Cardiac muscle cell (in vitro differentiated cells and primary cell): ENCODE data around the gene PEMT. TPM values are rescaled to one million over a fixed set of nuclear protein-coding genes. Genes with fewer than 3 reads are reported as not detected.

Source experiments
- DNase-seq, 2 donors: peaks; one replicate each; pipeline versions ENCODE4 v3.0.0 to v3.0.0-alpha.2; 2010 to 2017; ENCODE audit warnings: low read depth in 1 of 2, low spot score in 1 of 2
- H3K27ac ChIP-seq: fragments of 200-600 bp; sonication (generic); 2 replicates; pipeline ENCODE4 v1.5.1; 2016
- H3K27me3 ChIP-seq: fragments of 200-600 bp; sonication (generic); 2 replicates; pipeline ENCODE4 v1.6.0; 2016; ENCODE audit warnings: control low read depth
- H3K36me3 ChIP-seq: fragments of 200-600 bp; sonication (generic); 2 replicates; pipeline ENCODE4 v1.5.1; 2016; ENCODE audit warnings: control low read depth
- H3K4me1 ChIP-seq: fragments of 200-600 bp; sonication (generic); 2 replicates; pipeline ENCODE4 v1.8.1; 2017; ENCODE audit warnings: low read depth, mild to moderate bottlenecking, mixed run types
- H3K4me3 ChIP-seq: fragments of 200-600 bp; sonication (generic); 2 replicates; pipeline ENCODE4 v1.5.1; 2016; ENCODE audit warnings: mild to moderate bottlenecking
- H3K9me3 ChIP-seq: fragments of 200-600 bp; sonication (generic); 2 replicates; pipeline ENCODE4 v1.5.1; 2017; ENCODE audit warnings: low read depth, mild to moderate bottlenecking, control low read depth
- polyA plus RNA-seq: library from polyadenylated mRNA; unstranded; fragments of >200 nt; fragmentation: Nextera tagmentation; extraction: Ambion mirVana; gene quantifications from 2 replicates; pipeline ENCODE4 v1.2.1, GENCODE V29; 2016
- total RNA-seq: library from RNA; depleted of rRNA; stranded (reverse); fragments of >200 nt; gene quantifications from 2 replicates; pipeline ENCODE4 v1.2.3, GENCODE V29; 2016
- TF ChIP-seq, protein P1 (sequence below): IDR thresholded peaks from 2 replicates; pipeline ENCODE4 v1.5.1; 2012; ENCODE audit warnings: low read depth, mild to moderate bottlenecking, low read length

Gene PEMT
- total and polyA plus RNA-seq, 2 experiments from 2014 or later, result 126 to 135 TPM

DNA sequence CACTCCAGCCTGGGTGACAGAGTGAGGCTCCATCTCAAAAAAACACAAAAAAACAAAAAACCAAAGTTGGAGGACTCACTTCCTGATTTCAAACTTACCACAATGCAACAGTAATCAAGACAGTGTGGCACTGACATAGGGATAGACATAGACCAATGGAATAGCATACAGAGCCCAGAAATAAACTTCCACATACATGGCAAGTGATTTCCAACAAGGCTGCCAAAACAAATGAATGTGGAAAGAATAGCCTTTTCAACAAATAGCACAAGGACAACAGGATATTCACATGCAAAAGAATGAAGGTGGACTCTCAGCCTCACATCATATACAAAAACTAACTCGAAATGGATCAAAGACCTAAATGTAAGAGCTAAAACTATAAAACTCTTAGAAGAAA lies 58.5 kb downstream of the PEMT start:
- Histone ChIP-seq H3K9me3 (no peaks in the 10 kb centered on the region), H3K27me3 (no peaks in the 10 kb centered on the region), H3K36me3 (no peaks in the 10 kb centered on the region), H3K4me3 (no peak overlapping the region), H3K4me1 (peaks cover 13% of the 10 kb centered on the region), H3K27ac (no peak overlapping the region)
- DNase-seq, result no peak
- TF ChIP-seq, protein P1, sequence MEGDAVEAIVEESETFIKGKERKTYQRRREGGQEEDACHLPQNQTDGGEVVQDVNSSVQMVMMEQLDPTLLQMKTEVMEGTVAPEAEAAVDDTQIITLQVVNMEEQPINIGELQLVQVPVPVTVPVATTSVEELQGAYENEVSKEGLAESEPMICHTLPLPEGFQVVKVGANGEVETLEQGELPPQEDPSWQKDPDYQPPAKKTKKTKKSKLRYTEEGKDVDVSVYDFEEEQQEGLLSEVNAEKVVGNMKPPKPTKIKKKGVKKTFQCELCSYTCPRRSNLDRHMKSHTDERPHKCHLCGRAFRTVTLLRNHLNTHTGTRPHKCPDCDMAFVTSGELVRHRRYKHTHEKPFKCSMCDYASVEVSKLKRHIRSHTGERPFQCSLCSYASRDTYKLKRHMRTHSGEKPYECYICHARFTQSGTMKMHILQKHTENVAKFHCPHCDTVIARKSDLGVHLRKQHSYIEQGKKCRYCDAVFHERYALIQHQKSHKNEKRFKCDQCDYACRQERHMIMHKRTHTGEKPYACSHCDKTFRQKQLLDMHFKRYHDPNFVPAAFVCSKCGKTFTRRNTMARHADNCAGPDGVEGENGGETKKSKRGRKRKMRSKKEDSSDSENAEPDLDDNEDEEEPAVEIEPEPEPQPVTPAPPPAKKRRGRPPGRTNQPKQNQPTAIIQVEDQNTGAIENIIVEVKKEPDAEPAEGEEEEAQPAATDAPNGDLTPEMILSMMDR, result no peak

DNA sequence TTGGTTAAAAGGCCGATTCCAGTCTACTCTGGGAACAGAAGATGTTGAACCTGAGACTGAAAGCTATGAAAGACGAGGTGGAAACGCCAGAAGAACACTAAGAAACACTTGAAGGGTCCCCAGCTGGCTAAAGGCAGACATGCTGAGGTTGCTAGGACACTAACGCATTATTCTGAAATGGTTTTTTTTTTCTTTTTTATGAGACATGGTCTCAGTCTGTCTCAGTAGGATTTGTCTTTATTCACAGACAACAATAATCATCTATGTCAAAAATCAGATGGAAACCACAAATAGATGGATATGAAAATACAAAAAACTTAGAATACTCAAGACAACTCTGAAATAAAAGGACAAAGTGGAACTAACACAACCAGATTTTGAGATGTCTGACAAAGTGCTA lies 60.4 kb downstream of the PEMT start:
- no peak overlapping the region for H3K27ac ChIP-seq
- no peak for DNase-seq
- H3K9me3 ChIP-seq, result no peaks in the 10 kb centered on the region
- TF ChIP-seq, protein P1, result no peak
- no peaks in the 10 kb centered on the region for H3K36me3 ChIP-seq
- no peaks in the 10 kb centered on the region for H3K4me1 ChIP-seq
- no peak overlapping the region for H3K4me3 ChIP-seq
- H3K27me3 ChIP-seq, result no peaks in the 10 kb centered on the region

DNA sequence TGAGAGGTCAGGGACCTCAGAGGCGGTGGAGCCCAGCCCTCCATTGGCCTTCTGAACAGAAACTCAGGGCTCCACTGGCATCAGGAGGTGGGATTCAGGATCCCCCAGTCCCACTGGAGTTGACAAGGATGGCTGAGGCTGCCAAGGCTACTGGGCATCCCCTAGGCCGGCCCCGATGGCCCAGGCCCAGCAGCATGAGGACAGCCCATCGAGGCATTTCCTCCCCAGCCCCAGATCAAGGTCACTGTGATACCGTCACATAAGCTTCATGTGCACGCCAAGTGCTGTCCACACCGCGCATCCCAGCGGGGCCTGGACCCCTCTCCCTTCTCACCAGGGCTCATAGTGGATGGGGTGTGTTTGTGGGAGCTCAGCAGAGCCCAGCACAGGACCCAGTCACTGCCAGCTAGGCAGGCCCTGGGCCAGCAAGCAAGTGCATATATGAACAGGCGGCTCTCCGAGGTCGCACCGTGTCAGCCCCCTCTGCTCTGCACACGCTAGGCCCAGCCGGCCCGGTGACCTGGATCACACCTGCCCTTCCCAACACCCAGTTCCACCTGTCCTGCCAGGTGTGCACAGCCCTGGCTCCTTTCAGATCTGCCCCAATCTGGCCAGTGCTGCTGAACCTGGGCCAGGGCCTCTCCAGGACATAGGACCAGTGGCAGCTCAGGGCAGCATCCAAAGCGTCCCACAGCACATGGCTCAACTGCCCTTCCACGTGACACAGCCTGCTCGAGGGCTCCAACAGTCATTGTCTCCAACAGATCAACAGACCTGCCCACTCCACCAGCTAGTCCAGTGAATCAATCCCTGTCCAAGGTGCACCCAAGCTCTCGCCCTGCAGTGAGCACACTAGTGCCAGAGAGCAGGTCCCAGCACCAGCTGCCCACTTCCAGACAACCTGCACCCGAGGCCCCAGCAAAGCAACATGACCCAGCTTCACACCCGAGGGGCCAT lies 62.5 kb downstream of the PEMT start:
- Histone ChIP-seq H3K4me3 (no peak overlapping the region), H3K4me1 (no peaks in the 10 kb centered on the region), H3K36me3 (no peaks in the 10 kb centered on the region), H3K27ac (no peak overlapping the region), H3K9me3 (no peaks in the 10 kb centered on the region), H3K27me3 (no peaks in the 10 kb centered on the region)
- TF ChIP-seq, protein P1, result no peak
- DNase-seq, result no peak

DNA sequence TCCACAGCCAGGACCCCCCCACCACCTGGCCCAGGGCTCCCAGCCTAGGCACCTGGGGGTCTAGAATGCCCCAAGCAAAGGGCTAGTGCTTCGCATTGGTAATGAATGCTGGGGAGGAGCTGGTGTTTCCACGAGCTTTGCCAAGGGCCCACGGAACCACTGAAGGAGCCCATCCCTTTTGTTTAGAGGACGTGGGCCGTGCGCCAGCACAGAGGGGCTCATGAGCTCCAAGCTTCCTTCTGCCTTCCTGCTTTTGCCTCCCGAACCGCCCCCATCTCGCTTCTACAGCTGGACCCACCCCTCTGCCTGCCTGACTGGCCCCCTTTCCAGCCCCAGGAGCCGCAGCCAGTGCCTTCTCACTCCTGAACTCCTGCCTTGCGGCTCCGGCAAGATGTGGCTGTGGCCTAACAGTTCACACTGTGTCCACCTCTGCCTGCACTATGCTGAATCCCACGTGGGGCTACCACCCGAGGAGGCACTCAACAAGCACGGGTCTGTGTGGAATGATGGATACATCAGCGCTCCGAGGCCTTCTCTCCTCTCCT lies 63.5 kb downstream of the PEMT start:
- Histone ChIP-seq H3K4me1 (peaks cover 5% of the 10 kb centered on the region), H3K27ac (no peak overlapping the region)
- DNase-seq, result no peak

DNA sequence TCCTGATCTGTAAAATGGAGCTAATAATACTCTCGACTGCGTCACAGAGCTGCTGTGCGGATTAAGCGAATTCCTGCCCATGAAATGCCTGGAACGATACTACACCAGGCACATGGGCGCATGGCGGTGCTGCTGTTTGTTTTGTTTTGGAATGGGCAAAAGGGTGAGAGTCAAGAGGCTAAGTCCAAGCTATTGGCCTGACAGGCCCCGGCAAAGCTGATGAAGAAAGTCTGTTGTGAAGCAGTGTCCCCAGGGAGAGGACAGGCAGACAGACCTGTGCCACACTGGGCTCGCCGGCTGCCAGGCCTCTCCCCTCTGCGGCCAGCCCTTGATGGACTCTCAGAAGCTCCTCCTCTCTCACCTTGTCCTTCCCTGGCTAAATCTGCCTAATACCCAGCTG lies 64.0 kb downstream of the PEMT start:
- Histone ChIP-seq H3K27ac (no peak overlapping the region), H3K9me3 (no peaks in the 10 kb centered on the region), H3K4me3 (no peak overlapping the region), H3K36me3 (no peaks in the 10 kb centered on the region), H3K4me1 (peaks cover 10% of the 10 kb centered on the region), H3K27me3 (no peaks in the 10 kb centered on the region)
- DNase-seq, result no peak
- TF ChIP-seq, protein P1, result no peak

More for the DNA sequence above, 63.5 kb downstream of the PEMT start:
- TF ChIP-seq, protein P1, result no peak
- no peaks in the 10 kb centered on the region for H3K9me3 ChIP-seq
- no peaks in the 10 kb centered on the region for H3K36me3 ChIP-seq
- no peaks in the 10 kb centered on the region for H3K27me3 ChIP-seq
- H3K4me3 ChIP-seq, result no peak overlapping the region
